ENCODE measurements around the gene ZBTB22.

Gene ZBTB22

DNA sequence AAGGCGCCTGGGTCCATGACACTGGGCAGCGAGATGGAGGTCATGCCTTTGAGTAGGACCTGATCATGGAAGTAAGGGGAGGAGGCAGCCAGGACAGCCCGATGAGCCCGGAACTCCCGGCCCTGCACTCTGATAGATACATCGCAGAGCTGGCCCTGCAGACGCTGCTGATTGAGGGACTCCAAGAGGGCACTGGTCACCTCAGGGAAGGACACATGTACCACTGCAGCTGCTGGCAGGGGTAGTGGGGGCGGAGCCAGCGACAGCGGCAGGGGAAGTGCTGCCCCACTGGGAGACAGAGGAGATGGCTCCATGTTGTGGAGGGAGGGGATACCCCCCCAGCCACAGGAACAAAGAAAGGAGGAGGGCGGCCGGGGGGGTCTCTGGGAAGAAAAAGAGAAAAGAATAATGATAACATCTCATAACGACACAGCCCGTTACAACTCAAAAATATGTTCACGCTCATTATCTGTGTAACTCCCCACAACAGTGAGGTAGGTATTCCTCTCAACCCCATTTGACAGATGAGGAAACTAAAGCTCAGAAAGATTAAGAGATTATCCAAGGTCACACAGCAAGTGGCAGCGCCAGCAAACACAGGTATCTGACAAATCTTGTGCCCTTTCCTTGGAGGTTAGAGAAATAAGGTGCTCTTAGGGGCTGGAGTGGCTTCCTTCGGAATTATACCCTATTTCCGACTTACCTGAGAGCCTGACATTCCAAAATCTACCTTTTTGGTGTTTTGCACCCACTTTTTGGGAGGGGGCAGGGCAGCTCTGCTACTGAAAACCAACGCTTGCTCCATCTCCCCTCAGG, 733 bp downstream of the ZBTB22 start:
- Histone ChIP-seq H2BK120ac (ENCODE audit: low read depth, low read length) (no peak overlapping the region), H2AFZ (ENCODE audit: low read length) (no peak overlapping the region), H3K4ac (ENCODE audit: low read length) (no peak overlapping the region), H2BK12ac (ENCODE audit: low read length) (no peak overlapping the region), H3K79me1 (ENCODE audit: low read depth, low read length) (peaks cover 7% of the 10 kb centered on the region), H3K4me2 (ENCODE audit: insufficient read depth, low read length, poor library complexity, severe bottlenecking) (peak overlapping the region; percentile 43), H3K27ac (replicated peaks; ENCODE audit: low read length) (no peak overlapping the region), H2BK15ac (ENCODE audit: low read length) (peak overlapping the region; percentile 16), H3K36me3 (replicated peaks in 1 of 2; ENCODE audit: control insufficient read depth in 2 of 2, insufficient read depth in 2 of 2, low read length in 2 of 2) (peaks cover 30 to 50% of the 10 kb centered on the region in 2 donors), H3K4me3 (ENCODE audit: low read length in 2 of 2) (peak overlapping the region; percentile 53 to 59), H3K4me1 (ENCODE audit: control insufficient read depth in 2 of 2, insufficient read depth in 1 of 2, low read depth in 1 of 2, low read length in 2 of 2) (peaks cover 28 to 42% of the 10 kb centered on the region in 2 donors), H2BK5ac (ENCODE audit: low read length) (no peak overlapping the region), H3K18ac (ENCODE audit: low read length) (no peak overlapping the region), H4K8ac (ENCODE audit: low read depth, low read length) (no peak overlapping the region), H3K9me3 (replicated peaks in 1 of 2; ENCODE audit: control insufficient read depth in 2 of 2, insufficient read depth in 1 of 2, low read depth in 1 of 2, low read length in 2 of 2) (no peaks in the 10 kb centered on the region), H3K9ac (ENCODE audit: low read depth, low read length, poor library complexity) (no peak overlapping the region), H4K91ac (ENCODE audit: low read depth, low read length, poor library complexity) (no peak overlapping the region), H3K27me3 (ENCODE audit: control insufficient read depth in 3 of 3, insufficient read depth in 3 of 3, low read depth in 1 of 3, low read length in 3 of 3) (peaks cover 0 to 14% (median 0%) of the 10 kb centered on the region in 3 experiments), H3K23ac (ENCODE audit: low read depth, low read length, poor library complexity) (peak overlapping the region; percentile 32), H2AK5ac (ENCODE audit: low read depth, low read length) (peak overlapping the region; percentile 19), H3K14ac (ENCODE audit: low read length) (no peak overlapping the region)
- DNase-seq (ENCODE audit: low spot score), result no peak
- WGBS, 2 donors (ENCODE audit: extremely low coverage in 2 of 2, insufficient read length in 2 of 2, insufficient replicate concordance in 1 of 2), result no CpG with 5 or more reads among the region's 19 CpGs

DNA sequence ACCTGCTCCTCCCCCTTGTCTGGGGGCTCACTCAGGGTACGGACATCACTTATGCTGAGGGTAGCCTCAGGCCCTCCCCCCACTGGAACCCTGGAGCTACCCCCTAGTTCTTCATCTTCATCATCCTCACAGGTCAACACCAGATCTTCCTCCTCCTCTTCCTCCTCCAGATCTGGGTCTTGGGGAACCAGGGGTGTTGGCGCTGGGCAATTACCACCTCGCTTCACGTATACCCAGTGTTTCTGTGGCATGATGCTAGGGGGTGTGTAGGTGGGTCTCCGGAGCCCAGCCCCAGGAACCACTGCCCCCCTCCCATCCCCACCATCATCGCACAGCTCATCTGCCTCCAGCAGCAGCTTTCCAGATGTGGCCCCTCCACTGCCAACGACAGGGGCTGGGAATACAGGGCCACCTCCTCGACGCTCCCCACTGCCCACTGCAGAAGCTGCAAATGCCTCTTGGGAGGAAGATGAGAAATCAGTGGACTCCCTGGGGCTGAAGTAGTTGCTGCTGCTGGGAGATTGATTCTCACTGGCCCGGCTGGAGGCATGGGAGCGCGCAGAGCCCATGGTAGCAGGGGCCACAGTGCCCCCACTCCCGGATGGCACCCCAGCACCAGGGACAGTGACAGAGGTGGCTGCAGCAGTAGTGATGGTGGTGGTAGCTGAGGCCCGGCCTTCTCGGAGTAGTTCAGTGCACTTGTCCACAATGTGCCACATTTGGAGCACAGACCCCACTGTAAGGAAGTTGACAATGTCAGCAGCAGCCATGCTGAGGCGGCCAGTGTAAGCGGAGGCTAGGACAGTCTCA, 1.5 kb downstream of the ZBTB22 start:
- Histone ChIP-seq H4K8ac (ENCODE audit: low read depth, low read length) (no peak overlapping the region), H2BK5ac (ENCODE audit: low read length) (no peak overlapping the region), H3K36me3 (replicated peaks in 1 of 2; ENCODE audit: control insufficient read depth in 2 of 2, insufficient read depth in 2 of 2, low read length in 2 of 2) (peaks cover 28 to 43% of the 10 kb centered on the region in 2 donors), H2AK5ac (ENCODE audit: low read depth, low read length) (peak overlapping the region; percentile 19), H3K4me3 (ENCODE audit: low read length in 2 of 2) (no peak overlapping the region), H3K4ac (ENCODE audit: low read length) (no peak overlapping the region), H3K4me2 (ENCODE audit: insufficient read depth, low read length, poor library complexity, severe bottlenecking) (no peak overlapping the region), H3K27ac (replicated peaks; ENCODE audit: low read length) (no peak overlapping the region), H3K18ac (ENCODE audit: low read length) (no peak overlapping the region), H2BK120ac (ENCODE audit: low read depth, low read length) (no peak overlapping the region), H3K79me1 (ENCODE audit: low read depth, low read length) (peaks cover 3% of the 10 kb centered on the region), H3K4me1 (ENCODE audit: control insufficient read depth in 2 of 2, insufficient read depth in 1 of 2, low read depth in 1 of 2, low read length in 2 of 2) (peaks cover 24 to 36% of the 10 kb centered on the region in 2 donors), H3K27me3 (ENCODE audit: control insufficient read depth in 3 of 3, insufficient read depth in 3 of 3, low read depth in 1 of 3, low read length in 3 of 3) (peaks cover 0 to 16% (median 0%) of the 10 kb centered on the region in 3 experiments), H2BK12ac (ENCODE audit: low read length) (no peak overlapping the region), H2BK15ac (ENCODE audit: low read length) (peak overlapping the region; percentile 16), H4K91ac (ENCODE audit: low read depth, low read length, poor library complexity) (no peak overlapping the region), H3K14ac (ENCODE audit: low read length) (no peak overlapping the region), H3K9ac (ENCODE audit: low read depth, low read length, poor library complexity) (no peak overlapping the region), H3K23ac (ENCODE audit: low read depth, low read length, poor library complexity) (peak overlapping the region; percentile 32), H2AFZ (ENCODE audit: low read length) (no peak overlapping the region), H3K9me3 (replicated peaks in 1 of 2; ENCODE audit: control insufficient read depth in 2 of 2, insufficient read depth in 1 of 2, low read depth in 1 of 2, low read length in 2 of 2) (no peaks in the 10 kb centered on the region)
- WGBS, 2 donors (ENCODE audit: extremely low coverage in 2 of 2, insufficient read length in 2 of 2, insufficient replicate concordance in 1 of 2), result no CpG with 5 or more reads among the region's 17 CpGs
- no peak for DNase-seq (ENCODE audit: low spot score)

GRCh38 chr6:33314943-33315792, 2.4 kb downstream of the ZBTB22 start:
- no peak overlapping the region for H3K4me2 ChIP-seq (ENCODE audit: insufficient read depth, low read length, poor library complexity, severe bottlenecking)
- H2AFZ ChIP-seq (ENCODE audit: low read length), result no peak overlapping the region
- no peak overlapping the region for H2BK12ac ChIP-seq (ENCODE audit: low read length)
- DNase-seq (ENCODE audit: low spot score), result no peak
- no peak overlapping the region for H2BK120ac ChIP-seq (ENCODE audit: low read depth, low read length)
- peaks cover 20 to 32% of the 10 kb centered on the region in 2 donors for H3K4me1 ChIP-seq (ENCODE audit: control insufficient read depth in 2 of 2, insufficient read depth in 1 of 2, low read depth in 1 of 2, low read length in 2 of 2)
- H2BK5ac ChIP-seq (ENCODE audit: low read length), result no peak overlapping the region
- no peak overlapping the region for H2BK15ac ChIP-seq (ENCODE audit: low read length)
- H3K4ac ChIP-seq (ENCODE audit: low read length), result no peak overlapping the region
- H3K18ac ChIP-seq (ENCODE audit: low read length), result no peak overlapping the region
- no peak overlapping the region for H3K27ac ChIP-seq (replicated peaks; ENCODE audit: low read length)
- no peak overlapping the region for H3K9ac ChIP-seq (ENCODE audit: low read depth, low read length, poor library complexity)
- peak overlapping the region; percentile 66 for H3K23ac ChIP-seq (ENCODE audit: low read depth, low read length, poor library complexity)
- H2AK5ac ChIP-seq (ENCODE audit: low read depth, low read length), result no peak overlapping the region
- no peak overlapping the region for H4K91ac ChIP-seq (ENCODE audit: low read depth, low read length, poor library complexity)
- no peak overlapping the region for H4K8ac ChIP-seq (ENCODE audit: low read depth, low read length)
- H3K27me3 ChIP-seq (ENCODE audit: control insufficient read depth in 3 of 3, insufficient read depth in 3 of 3, low read depth in 1 of 3, low read length in 3 of 3), result peaks cover 0 to 16% (median 0%) of the 10 kb centered on the region in 3 experiments
- peaks cover 20 to 37% of the 10 kb centered on the region in 2 donors for H3K36me3 ChIP-seq (replicated peaks in 1 of 2; ENCODE audit: control insufficient read depth in 2 of 2, insufficient read depth in 2 of 2, low read length in 2 of 2)
- no peaks in the 10 kb centered on the region for H3K9me3 ChIP-seq (replicated peaks in 1 of 2; ENCODE audit: control insufficient read depth in 2 of 2, insufficient read depth in 1 of 2, low read depth in 1 of 2, low read length in 2 of 2)
- H3K14ac ChIP-seq (ENCODE audit: low read length), result no peak overlapping the region
- H3K4me3 ChIP-seq (ENCODE audit: low read length in 2 of 2), result peak overlapping the region in 1 of 2 donors; percentile 79
- peaks cover 3% of the 10 kb centered on the region for H3K79me1 ChIP-seq (ENCODE audit: low read depth, low read length)
- WGBS, 2 donors (ENCODE audit: extremely low coverage in 2 of 2, insufficient read length in 2 of 2, insufficient replicate concordance in 1 of 2), result no CpG with 5 or more reads among the region's 47 CpGs

All from neuronal stem cell (in vitro differentiated cells).